Left cardiac atrium (tissue), 4 donors: Measurements from ENCODE around the gene MIEF2. TPM values are rescaled to one million over a fixed set of nuclear protein-coding genes. Genes with fewer than 3 reads are reported as not detected.
A peak's percentile ranks its signal among the peaks of the same experiment; 100 is the strongest.
"Not testable (repeated sequence)": the region's sequence is repeated elsewhere in the genome, so short reads cannot be mapped to it uniquely, and the experiment has no call there.

Source experiments
- ATAC-seq, 2 donors: fragments of 200-7000 bp; cut with Tn5 transposase; one replicate each; pipeline ENCODE4 v1.9.1; 2020; ENCODE audit warnings: mild to moderate bottlenecking in 2 of 2, moderate library complexity in 2 of 2
- DNase-seq: peaks from one replicate; pipeline ENCODE4 v3.0.0-alpha.2; 2020
- intact Hi-C, 2 donors: fragments of 100-400 bp; cut with DNase I; formaldehyde crosslinking; loops; one replicate each; pipeline versions ENCODE4 v1.14.1 to v1.15.1; 2022 to 2023
- long read RNA-seq: library from polyadenylated mRNA; unstranded; transcript quantifications from one replicate; pipeline ENCODE4 v2.0.0, GENCODE V29; 2021
- total RNA-seq, 2 donors: library from RNA; stranded (reverse); fragmentation: NEBNext Ultra II Directional; extraction: Animal tissue kit (Norgen Biotek cat#: 25700); gene quantifications; one replicate each; pipeline ENCODE4 v1.2.1, GENCODE V29; 2021
- donor health status: DM: no; HTN: yes; CAD: no.
- donor health status: DM: no; HTN: yes; CAD: no; lungs with severe emphysema.
- donor health status: DM: yes; HTN: yes; CAD: no.
- donor health status: Dilated cardiomyopathy.

MIEF2 gene, protein sequence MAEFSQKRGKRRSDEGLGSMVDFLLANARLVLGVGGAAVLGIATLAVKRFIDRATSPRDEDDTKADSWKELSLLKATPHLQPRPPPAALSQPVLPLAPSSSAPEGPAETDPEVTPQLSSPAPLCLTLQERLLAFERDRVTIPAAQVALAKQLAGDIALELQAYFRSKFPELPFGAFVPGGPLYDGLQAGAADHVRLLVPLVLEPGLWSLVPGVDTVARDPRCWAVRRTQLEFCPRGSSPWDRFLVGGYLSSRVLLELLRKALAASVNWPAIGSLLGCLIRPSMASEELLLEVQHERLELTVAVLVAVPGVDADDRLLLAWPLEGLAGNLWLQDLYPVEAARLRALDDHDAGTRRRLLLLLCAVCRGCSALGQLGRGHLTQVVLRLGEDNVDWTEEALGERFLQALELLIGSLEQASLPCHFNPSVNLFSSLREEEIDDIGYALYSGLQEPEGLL
- total RNA-seq: 10 to 100 TPM; 16.2 to 16.8 TPM
- long read RNA-seq, transcript MIEF2-201 (4 exons, 3,364 nt): major isoform, 40 of 50 reads
- long read RNA-seq, partial matches to known transcripts: 3 of 50 reads
- long read RNA-seq, other reads (novel, unspliced or antisense): 5 of 50 reads

DNA sequence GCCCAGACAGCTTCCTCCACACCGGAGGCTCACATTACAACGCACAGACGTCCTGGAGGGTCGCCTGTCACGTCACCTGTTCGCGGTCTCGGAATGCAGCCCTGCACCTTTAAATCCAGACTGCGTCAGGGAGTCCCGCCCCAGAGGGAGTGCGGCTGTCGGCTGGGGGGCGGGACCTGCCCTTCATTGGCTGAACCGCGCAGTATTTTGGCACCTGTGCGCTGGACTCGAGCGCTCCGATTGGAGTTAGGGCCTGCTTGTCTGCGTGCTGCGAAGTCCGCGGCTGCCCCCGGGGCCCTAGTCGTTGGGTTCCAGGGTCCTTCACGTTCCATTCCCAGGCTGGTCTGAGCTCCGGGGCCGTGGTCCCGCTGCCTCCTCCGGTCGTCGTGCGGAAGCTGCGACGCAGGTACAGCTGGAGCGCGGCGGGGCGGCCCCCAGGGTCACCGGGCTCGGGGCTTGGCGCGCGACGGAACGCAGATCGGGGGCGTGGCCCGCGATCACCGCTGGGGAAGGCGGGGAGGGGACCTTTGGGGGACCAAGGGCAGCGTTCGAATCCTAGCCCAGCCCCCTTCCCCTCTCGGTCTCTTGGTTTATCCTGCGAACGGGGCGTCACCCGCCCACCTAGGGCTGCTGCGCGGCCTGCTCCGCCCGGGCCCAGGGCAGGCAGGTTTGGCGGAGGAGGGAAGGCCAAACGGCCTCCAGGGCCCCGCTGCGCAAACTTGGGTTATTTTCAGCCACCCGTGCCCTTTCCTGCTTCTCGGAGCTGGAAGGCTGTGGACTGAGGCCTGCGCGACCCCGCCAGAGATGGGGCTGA lies at the start of gene MIEF2:
Gene MIEF2, plus strand, starts transcription at position 331 of the 814 bp plus-strand sequence. CDS start 2,059 bp downstream, outside the sequence.
- peak; percentile 97 for DNase-seq
- ATAC-seq: peak; percentile 88 to 91
- intact Hi-C loops: no loop called here

DNA sequence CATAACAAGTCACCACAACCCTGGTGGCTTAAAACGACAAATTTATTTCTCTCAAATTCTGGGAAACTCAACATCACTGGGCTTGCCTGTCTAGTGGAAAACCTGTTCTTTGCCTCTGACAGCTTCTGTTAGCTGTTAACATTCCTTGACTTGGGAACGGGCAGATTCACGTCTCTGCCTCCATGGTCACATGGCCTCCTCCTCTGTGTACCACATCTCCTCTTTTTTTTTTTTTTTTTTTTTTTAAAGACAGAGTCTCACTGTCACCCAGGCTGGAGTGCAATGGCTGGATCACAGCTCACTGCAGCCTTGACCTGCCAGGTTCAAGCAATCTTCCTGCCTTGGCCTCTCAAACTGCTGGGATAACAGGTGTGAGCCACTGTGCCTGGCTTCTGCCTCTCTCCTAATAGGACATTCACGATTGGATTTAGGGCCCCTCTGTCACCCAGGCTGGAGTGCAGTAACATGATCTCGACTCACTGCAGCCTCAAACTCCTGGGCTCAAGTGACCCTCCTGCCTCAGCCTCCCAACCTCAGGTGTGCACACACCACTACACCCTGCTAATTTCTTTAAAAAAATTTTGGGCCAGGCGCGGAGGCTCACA lies 46.7 kb upstream of the MIEF2 start:
- DNase-seq: no peak
- intact Hi-C loops: loop anchor here in 1 of 2 donors (10.0 kb wide), 1 partner anchor 69 kb away; no protein-coding TSS in a partner anchor
- no peak for ATAC-seq

DNA sequence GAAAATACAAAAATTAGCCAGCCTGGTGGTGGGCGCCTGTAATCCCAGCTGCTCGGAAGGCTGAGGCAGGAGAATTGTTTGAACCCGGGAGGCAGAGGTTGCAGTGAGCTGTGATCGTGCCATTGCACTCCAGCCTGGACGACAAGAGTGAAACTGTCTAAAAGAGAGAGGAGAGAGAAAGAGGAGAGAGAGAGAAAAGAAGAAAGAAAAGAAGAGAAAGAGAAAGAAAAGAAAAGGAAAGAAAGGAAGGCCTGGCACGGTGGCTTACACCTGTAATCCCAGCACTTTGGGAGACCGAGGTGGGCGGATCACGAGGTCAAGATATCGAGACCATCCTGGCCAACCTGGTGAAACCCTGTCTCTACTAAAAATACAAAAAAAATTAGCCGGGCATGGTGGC lies 43.6 kb upstream of the MIEF2 start:
- not testable (repeated sequence) for DNase-seq
- intact Hi-C loops: loop anchor here (2.0 to 10.0 kb wide), 3 partner anchors 30 to 72 kb away; partner anchors contain the start of gene FLII (in 1 of the 2)

DNA sequence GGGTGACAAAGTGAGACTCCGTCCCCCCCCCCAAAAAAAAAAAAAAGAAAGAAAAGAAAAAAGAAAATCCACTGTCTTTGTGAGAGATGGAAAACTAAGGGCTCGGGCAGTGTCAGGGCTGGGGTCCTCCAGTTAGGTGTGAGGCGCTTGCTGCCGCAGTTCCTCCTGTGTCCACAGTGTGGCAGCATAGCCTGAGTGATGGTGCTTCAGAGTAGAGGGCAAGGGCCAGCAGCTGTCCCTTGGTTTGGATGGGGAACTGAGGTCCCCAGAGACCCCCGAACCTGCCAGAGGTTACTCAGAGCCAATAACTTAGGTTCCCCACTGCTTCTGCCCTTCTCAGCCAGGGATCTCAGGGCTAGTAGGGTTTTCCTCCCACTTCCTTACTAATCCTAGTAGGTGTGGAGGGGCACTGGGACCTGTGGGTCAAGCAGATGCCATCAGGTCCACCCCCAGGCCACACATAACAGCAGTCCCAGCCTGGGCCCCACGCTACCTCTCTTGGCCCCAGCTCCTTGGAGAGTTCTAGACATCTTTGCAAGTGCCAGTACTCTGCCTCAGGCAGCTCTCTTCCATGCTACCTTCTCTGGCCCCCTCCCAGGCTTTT lies 42.9 kb upstream of the MIEF2 start:
- DNase-seq (peak; percentile 77), ATAC-seq (peak; percentile 83)
- intact Hi-C loops: loop anchor here (2.0 to 10.0 kb wide), 3 partner anchors 31 to 73 kb away; partner anchors contain the start of gene FLII (in 1 of the 2)

More for the DNA sequence above, 43.6 kb upstream of the MIEF2 start:
- ATAC-seq: not testable (repeated sequence)

DNA sequence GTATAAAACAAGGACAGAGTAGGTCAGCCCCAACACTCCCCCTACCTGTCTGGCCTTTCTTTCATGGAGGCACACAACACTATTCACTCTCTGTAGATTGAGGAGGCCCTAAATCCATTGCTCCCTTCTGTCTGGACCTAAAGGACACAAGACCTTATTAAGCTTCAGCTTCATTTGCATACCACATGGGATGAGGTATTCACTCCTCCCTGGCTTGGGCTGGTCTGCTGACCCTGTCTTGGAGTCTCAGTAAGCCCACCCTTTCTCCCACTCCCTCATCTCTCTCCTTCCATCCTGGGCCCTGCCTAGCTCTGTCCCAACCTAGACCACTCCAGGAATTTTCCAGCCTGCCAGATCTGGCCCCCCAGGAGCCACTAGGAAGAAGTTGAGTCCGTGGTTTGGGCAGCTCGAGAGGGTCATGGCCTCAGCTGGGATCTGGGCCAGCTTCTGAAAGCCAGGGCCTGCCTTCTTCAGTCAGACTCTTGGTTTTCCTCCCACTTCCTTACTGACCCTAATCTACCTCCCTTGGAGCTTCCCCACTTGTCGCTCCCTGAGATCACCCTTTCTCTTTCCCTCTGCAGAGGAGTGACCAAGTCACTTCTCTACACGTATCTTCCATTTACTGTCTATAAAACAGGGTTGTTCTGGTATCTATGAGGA lies 41.6 kb upstream of the MIEF2 start:
- ATAC-seq: peak; percentile 55 to 74
- DNase-seq: peak; percentile 45

DNA sequence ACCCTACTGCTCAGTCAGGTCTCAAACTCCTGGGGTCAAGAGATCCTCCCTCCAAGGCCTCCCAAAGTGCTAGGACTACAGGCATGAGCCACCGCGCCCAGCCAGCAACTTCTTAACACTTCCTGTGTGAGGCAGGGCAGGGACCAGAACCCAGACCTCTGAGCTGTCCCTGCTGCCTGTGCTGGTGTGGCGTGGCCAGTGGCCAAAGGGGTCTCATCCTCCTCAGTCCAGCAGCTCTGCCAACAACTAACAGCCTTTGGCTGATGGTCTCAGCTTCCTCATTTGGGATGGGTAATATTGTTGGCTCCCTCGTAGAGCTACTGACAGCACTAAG lies 36.4 kb upstream of the MIEF2 start:
- intact Hi-C loops: loop anchor here in 1 of 2 donors (10.0 kb wide), 1 partner anchor 91 kb away; the partner anchor contains the start of genes SMCR8 and TOP3A
- DNase-seq (peak; percentile 23), ATAC-seq (no peak)

More for the DNA sequence above, 41.6 kb upstream of the MIEF2 start:
- intact Hi-C loops: loop anchor here (5.0 to 10.0 kb wide), 2 partner anchors 38 to 74 kb away; partner anchors contain the start of gene FLII (in 1 of the 2)

DNA sequence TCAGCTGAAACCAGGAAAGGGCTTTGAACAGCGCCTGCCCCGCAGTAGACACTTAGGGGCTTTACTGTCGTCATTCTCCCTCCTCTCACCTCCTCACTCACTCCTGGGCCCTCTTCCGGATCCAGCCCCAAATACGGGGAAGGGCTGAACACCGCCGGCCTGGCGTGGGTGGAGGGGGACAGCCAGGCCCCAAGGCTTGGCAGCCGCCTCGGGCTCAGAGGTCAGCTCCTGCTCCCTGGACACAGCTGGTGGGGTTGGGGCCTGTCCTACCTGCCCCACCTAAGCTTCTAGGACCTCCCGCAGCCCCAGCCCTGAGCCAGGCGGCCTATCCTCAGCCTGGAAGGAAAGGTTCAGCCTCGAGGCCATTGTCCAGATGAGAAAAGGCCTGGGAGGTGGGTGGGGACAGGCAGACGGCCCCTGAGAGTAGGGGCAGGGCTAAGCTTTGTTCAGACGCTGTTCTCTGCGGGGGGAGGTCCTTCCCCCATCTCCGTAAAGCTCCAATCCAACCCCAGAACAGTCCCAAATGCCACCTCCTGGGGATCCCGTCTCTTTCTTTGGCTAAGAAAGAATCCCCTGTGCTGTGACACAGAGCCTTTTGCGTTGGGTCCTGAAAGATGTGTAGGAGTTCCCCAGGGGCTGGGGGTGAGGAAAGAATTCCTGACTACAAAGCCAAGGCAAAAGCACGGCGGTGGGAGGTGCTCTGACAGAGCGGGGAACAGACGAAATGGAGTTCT lies 35.9 kb upstream of the MIEF2 start:
- intact Hi-C loops: loop anchor here in 1 of 2 donors (10.0 kb wide), 1 partner anchor 90 kb away; the partner anchor contains the start of genes SMCR8 and TOP3A

DNA sequence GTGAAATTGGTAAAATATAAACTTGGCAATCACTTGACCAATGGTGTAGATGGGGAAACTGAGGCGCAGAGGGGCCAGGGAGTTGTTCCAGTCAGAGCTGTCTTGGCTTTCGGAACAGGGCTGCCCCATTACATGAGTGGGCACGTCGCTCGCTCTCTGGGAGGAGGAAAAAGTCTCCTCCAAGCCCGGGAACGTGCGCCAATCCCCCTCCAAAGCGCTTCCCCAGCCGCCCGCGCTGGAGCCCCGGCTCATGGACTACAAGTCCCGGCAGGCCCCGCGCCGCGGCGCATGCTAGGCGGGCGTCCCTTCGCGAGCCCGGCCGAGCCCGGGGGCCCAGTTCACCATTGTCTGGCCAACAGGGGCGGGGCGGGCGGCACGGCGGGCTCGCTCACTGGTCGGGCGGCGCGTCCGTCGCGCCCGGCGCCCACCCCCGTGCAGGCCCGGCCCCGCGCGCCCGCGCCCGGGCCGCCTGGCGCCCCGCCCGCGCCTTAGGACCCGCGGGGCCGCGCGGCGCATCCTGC lies 35.3 kb upstream of the MIEF2 start, which contains the start of gene LLGL1:
Gene LLGL1, plus strand, starts transcription at position 515 of the 521 bp plus-strand sequence. CDS start 48 bp downstream, outside the sequence.
- DNase-seq (peak; percentile 98), ATAC-seq (peak; percentile 97 to 98)
- intact Hi-C loops: loop anchor here in 1 of 2 donors (10.0 kb wide), 1 partner anchor 90 kb away; the partner anchor contains the start of genes SMCR8 and TOP3A

More for the DNA sequence above, 35.9 kb upstream of the MIEF2 start:
- ATAC-seq: peak; percentile 29 to 45
- peak; percentile 61 for DNase-seq

DNA sequence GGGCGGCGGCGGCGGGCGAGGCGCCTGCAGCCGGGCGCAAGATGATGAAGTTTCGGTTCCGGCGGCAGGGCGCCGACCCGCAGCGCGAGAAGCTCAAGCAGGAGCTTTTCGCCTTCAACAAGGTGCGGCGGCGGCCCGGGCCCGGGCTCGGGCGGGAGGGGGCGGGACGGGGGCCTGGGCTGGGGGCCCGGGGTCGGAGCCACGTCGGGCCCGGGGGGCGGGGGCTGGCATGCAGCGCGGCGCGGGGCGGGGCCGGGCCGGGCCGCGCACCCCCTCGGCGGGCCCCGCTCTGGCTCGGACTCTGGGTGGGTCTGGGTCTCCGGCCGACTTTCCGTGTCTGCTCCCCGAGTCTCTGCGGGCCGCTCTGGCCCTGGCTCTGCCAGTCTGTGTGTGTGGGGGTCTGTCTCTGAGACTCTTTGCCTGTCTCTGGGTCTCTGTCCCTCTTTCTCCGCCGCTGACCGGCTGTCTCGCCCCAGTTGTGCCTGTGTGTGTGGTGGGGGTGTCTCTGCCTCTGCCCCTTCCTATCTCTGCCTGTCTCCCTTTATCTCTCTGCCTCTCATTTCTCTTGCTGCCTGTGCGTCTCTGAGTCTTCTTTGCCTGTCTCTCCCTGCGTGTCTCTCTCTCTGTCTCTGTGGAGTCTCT lies 34.7 kb upstream of the MIEF2 start:
- intact Hi-C loops: loop anchor here in 1 of 2 donors (10.0 kb wide), 1 partner anchor 89 kb away; the partner anchor contains the start of genes SMCR8 and TOP3A
- DNase-seq: no peak
- peak; percentile 7 to 21 for ATAC-seq

DNA sequence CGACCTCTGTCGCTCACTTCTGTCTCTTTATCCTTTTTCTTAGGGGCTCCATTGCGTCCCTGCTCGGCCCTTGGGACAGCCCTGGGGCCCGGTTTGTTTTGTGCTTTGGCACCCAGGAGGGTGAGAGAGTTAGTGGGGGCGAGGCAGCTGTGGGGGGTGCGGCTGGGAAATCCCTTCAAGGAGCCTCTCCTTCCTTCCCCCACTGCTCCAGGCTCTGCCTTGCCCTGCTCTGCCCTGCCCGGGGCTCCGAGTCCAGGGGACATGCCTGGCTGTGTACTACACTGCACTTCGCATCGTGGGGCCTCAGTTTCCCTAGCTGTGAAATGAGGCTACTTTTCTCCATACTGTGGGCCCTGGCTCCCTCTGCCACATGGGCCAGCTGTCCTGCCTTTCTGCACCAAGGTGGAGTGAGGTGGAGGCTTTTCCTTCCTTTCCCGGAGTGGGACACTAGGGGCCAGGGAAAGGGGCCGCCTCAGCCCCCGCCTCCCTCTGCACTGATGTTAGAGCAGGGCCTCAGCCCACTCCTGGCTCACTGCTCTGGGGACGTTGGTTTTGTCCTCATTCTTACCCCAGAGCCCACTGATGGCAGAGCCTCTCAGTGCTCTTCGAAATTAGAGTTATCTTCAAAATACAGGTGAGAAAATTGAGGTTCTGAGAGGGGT lies 34.0 kb upstream of the MIEF2 start:
- intact Hi-C loops: loop anchor here in 1 of 2 donors (10.0 kb wide), 1 partner anchor 88 kb away; the partner anchor contains the start of genes SMCR8 and TOP3A
- ATAC-seq (no peak), DNase-seq (no peak)

DNA sequence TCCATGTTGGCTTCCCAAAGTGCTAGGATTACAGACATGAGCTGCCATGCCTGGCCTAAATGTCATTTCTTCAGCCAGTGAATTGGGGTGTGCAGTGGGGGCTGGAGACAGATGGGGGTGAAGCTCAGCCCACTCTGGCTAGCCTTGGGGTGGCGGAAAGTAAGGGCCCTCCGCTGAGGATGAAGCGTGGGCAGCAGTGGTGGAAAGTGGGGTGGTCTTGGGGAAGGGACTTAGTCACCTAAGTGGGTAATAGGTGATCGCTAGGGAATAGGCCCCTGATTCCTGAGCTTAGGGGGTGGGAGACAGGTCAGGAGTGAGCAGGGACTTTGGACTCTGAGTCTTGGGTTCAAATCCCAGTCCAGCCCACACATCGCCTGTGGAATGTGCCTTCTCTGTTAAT lies 32.8 kb upstream of the MIEF2 start:
- ATAC-seq (no peak), DNase-seq (no peak)
- intact Hi-C loops: loop anchor here in 1 of 2 donors (10.0 kb wide), 1 partner anchor 87 kb away; the partner anchor contains the start of genes SMCR8 and TOP3A

DNA sequence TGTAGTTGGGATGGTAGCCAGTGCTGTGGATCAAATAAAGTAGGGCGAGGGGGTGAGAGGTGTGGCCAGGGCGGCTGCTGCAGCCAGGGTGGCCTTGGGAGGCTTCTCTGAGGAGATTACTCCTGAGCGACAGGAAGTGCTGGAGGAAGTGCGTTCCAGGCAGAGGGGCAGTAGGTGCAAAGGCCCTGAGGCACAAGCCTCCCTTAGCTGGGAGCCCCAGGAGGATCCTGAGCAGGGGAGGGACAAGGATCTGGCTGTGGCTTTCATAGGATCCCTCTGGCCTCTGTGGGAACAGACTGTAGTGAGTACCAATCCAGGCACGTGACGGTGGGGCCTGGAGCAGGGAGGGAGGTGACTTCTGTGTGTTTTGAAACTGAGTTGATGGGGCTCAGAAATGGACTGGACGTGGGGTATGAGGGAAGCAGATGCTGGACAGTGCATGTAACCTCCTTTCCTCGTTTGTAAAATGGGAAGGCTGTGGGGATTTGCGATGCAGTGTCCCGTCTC lies 32.2 kb upstream of the MIEF2 start:
- DNase-seq (no peak), ATAC-seq (no peak)
- intact Hi-C loops: loop anchor here in 1 of 2 donors (10.0 kb wide), 1 partner anchor 87 kb away; the partner anchor contains the start of genes SMCR8 and TOP3A

DNA sequence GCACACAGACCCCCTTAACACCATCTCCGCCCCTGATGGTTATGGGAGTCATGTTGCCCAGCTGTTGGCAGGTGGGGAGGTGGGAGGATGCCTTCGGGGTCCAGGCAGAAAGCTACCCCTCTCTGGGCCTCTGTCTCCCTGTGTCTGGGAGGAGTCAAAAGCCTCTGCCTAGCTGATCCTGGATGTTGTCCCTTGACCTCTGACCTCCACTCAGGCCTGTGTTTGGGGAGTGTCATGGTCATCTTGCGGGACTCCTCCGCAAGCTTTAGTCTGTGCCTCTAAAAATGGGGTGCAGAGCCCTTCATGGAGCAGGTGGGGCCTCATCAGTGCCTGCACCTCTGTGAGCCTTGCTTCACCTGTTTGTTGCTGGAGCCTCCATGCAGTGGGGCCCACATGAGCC lies 31.2 kb upstream of the MIEF2 start:
- DNase-seq (no peak), ATAC-seq (no peak)
- intact Hi-C loops: loop anchor here in 1 of 2 donors (10.0 kb wide), 1 partner anchor 86 kb away; the partner anchor contains the start of genes SMCR8 and TOP3A

DNA sequence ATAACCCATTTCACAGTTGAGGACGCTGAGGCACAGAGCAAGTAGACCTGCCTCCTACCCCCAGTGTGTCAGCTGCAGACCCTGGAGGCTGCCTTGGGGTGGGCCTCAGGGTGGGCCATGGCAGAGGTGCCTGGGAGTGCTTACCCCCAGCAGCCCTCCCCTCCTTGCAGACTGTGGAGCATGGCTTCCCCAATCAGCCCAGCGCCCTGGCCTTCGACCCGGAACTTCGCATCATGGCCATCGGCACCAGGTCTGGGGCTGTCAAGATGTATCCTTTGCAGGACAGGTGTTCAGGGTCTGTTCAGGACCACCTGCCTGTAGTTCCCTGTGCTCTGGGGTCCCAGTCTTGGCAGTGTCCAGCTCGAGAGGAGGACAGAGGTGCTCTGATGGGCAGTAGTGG lies 30.7 kb upstream of the MIEF2 start:
- no peak for ATAC-seq
- intact Hi-C loops: loop anchor here in 1 of 2 donors (10.0 kb wide), 1 partner anchor 85 kb away; the partner anchor contains the start of genes SMCR8 and TOP3A

More for the DNA sequence above, 30.7 kb upstream of the MIEF2 start:
- no peak for DNase-seq
